ENCODE measurements around the gene PDK2.

Gene PDK2

GRCh38 chr17:50139950-50140885 lies 45.1 kb downstream of the PDK2 start:
- DNase-seq, result peak; percentile 60 to 79

GRCh38 chr17:50141026-50141744 lies 46.0 kb downstream of the PDK2 start:
- DNase-seq, result no peak

DNA sequence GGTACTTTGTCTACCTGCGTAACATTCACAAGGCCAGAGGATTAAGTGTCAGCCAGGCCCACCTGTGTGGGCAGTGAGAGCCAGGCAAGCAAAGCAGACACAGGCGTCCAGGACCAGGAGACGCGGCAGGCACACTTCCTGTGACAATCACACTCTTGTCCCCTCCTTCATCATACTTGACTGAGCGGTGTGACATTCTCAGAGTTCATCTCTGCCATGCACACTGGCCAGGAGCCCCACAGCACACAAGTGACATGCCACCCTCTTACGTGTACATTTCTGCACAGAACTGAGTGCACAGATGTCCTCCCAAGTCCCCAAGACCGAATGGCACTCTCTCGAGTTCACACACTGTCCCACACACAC lies 46.6 kb downstream of the PDK2 start:
- DNase-seq, result no peak

DNA sequence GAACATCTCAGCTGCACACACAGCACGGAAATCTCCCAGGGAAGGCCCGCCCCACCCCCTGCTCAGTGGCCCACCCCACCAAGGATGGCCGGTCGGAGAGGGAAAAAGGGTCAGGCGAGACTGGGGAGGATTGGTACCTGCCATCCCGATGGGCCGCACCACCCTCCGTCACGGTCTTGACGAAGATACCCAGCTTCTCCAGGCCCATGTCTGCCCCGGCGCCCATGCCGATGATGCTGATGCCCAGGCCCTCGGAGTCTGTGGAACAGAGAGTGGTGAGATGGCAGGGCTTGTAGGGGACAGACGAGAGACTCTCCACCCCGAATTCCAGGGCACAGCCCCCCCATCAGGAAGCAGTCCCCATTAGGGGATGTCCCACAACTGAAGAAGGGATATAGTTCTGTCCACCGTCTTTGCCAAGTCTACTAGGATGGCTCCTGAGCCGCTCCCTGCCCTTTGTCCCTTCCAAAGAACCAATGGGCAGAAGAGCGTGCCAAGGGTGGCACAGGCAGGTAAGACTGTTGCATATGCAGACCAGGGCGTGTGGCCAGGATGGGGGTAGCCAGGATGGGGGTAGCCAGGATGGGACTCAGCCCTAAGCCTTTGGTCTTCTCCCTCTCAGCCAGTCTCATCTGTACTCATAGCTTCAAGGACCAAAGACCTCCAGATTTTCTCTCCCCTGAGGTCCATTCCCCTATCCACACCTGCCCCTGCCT lies 48.5 kb downstream of the PDK2 start:
- DNase-seq, result no peak

DNA sequence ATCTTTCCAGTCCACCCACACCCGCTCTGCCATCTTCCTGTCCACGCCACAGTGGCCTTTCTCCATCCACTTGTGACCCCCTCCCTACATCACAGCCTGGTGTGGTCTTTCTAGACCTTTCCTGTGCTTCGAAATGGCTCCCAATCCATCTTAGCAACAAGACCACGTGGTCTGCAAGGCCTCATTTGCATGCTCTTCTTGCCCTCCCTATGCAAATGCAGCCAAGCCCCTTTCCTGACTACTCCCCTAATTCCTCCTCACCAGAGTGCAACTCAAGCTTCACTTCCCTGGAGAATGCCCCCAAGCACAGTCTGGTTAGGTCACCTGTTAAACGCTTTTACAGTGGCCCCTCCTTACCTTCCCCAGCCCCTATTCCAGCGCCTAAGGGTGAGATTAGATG lies 49.2 kb downstream of the PDK2 start:
- DNase-seq, result no peak

- DNase-seq, result no peak
Measured at GRCh38 chr17:50144845-50145531, 49.8 kb downstream of the PDK2 start.

DNA sequence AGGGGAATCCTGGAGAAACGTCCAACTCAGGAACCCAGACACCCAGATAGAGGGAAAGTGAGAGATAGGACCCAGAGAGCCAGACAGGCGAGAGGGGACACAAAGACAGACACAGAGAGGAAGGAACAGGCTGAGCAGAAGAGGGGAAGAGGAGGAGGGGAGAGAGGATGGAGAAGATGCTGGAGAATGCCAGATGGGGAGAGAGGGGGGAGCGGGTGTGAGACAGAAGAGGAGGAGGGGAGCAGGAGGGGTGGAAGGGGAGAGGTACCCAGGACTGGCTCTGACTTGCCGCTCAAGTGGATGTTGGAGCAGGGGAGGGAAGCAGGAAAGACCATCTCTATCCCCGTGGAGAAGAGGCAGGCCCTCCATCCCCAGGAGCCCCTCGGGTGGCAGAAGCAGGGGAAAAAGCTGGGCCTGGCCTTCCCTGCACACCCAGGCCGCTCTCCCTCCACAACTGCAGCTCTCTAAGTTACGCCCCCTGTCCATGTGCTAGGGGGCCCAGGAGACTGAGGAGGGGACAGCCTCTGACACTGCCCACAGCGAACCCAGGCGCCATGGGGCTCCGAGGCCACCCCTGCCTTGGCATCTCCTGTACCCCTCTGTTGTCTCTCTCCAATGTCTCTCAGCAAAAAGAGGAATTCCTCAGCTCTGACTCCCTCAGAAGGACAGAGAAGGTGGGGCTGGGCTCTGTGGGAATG lies 50.5 kb downstream of the PDK2 start:
- DNase-seq, result no peak

GRCh38 chr17:50146230-50146926 lies 51.2 kb downstream of the PDK2 start:
- no peak for DNase-seq

DNA sequence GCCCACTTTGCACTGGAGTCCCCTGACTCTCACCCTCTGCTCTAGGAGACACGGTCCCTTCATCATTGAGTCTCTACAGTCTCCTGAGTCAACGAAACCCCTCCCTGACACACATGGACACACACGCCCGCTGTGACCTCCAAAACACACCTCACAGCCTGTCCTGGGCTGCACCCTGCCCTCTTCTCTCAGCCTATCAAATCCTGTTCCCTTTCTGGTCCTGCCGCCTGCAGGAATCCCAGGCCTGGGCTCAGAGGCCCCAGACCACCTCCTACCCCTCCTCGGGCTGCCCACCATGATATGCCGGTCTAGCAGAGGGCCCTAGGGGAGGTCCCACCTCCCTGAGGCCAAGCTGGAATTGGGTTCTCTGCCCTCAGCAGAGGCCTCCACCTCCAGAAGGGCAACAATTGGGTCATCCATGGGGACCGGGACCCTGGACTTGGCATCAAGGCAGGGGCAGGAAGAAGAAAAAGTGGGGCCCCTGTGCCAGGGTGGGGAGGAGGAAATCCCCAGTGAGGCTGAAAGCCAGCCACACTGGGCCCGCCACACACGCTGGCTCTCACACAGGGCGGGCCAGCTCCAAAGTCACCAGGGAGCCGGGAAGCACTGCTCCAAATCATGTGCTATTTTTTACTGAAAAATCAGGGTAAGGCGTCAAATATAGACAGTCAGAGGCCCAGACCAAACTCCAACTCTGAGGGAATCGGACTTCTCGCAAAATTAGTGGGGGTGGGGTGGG lies 51.9 kb downstream of the PDK2 start:
- no peak for DNase-seq

GRCh38 chr17:50147841-50148225 lies 52.7 kb downstream of the PDK2 start:
- no peak for DNase-seq

DNA sequence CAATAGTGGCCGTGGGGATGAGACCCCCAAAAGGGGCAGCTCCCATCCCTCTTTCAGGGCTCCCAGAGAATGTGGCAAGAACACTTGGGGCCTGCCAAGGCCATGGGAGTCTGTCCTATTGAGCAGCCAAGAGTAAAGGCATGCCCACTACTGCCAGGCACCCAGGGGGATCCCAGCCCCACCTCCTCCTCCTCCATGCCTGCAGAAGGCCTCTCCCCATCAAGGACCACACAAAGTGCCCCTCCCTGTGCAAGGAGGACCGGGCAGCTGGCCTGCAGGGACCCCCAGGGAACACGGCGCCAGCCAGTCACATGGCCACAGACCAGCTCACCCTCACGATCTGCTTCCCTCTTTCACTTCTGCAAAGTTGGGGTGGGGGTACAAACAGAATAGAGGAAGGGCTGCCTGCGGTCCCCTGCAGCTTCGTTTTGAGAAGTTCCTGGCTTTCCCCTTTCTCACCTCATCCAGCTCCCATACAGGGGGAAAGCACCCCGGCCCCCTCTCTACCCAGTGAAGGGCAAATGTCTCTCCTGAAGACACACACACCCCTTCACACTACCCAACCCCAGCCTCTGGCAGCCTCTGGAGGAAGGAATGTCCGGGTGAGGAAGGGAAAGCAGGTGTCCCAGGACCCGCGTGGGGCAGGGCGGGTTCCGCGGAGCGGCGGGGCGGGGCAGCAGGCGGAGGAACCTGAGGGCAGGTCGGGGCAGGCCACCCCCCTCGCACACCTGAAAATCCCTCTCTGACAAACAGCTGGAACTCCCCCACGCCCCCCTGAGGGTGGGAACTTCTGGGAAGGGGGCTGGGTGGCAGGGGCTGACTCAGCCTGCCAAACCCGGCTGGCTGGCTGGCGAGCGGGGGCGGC lies 53.3 kb downstream of the PDK2 start:
- DNase-seq, result peak; percentile 59 to 79

- DNase-seq, result peak in 1 of 2 donors; percentile 59
Measured at GRCh38 chr17:50149091-50149416, 53.9 kb downstream of the PDK2 start.

GRCh38 chr17:50149417-50150353 lies 54.5 kb downstream of the PDK2 start:
- peak in 1 of 2 donors; percentile 53 for DNase-seq

- no peak for DNase-seq
Measured at GRCh38 chr17:50150354-50151040, 55.3 kb downstream of the PDK2 start, which contains the start of gene PPP1R9B. TSS of gene PPP1R9B (minus strand) at chr17:50150677. CDS start at chr17:50150513, 164 bp downstream.

DNA sequence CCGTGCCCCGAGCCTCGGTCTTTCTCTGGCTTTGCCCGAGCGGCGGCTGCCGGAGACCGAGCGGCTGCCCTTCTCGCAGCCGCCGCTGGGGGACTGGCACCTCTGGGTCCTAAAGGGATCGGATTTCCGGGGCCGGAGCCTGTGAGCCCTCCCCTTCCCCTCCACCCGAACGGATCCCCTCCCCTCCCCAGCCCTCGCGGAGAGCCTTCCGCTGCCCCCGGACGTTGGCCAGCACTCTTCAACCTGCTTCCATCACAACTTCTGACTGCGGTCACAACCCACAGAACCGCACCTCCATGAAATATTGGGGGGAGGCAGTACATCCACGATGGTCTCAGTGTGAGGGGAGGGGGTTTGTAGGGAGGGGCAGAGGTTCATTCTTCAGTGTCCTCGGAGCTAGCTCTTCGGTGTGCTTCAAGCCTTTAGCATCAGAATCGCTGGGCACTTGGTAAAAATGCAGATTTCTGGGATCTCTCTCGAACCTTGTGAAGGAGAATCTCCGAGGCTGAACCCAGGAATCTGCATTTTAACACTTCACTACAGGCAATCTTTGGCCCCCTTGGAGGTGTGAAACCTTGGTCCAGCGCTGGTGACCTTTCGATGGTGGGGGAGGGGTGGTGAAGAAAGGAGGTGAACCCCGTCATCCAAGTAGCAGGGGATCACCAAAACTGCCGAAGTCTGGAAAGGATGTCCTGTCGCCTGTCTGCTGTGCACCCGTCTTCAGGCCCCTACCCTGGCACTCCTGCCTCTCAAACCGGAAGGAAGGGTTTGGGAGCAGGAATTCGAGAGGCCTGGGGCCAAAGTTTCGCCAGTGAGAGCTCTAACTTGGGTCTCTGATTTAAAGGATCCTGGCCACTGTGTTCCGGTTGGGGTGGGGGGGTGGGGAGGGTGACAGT lies 56.1 kb downstream of the PDK2 start:
- DNase-seq, result peak; percentile 65 to 82

GRCh38 chr17:50151937-50152547 lies 56.9 kb downstream of the PDK2 start:
- peak; percentile 63 to 66 for DNase-seq

Measured in bone marrow (tissue), 2 donors.